NCI-H146 treated with DMSO at 0.1 percent for 48 hours (cell line): ENCODE results near the gene STX8.

Source experiments
- DNase-seq: peaks from one replicate; lab custom pipeline; 2025; ENCODE audit not compliant: unreplicated experiment; lab: John Stamatoyannopoulos, UW

STX8 gene

GRCh38 chr17:9215465-9215864, 360.2 kb downstream of the STX8 start:
- DNase-seq, result no peak

GRCh38 chr17:9213303-9213640, 362.3 kb downstream of the STX8 start:
- DNase-seq, result no peak

GRCh38 chr17:9212376-9213302, 363.0 kb downstream of the STX8 start:
- no peak for DNase-seq

GRCh38 chr17:9211133-9211765, 364.4 kb downstream of the STX8 start:
- peak; percentile 35 for DNase-seq

- no peak for DNase-seq
Observed at GRCh38 chr17:9209781-9210370, 365.7 kb downstream of the STX8 start.

GRCh38 chr17:9209347-9209746, 366.3 kb downstream of the STX8 start:
- no peak for DNase-seq

GRCh38 chr17:9208381-9209105, 367.1 kb downstream of the STX8 start:
- DNase-seq, result no peak

GRCh38 chr17:9206741-9207332, 368.8 kb downstream of the STX8 start:
- peak; percentile 10 for DNase-seq

GRCh38 chr17:9206410-9206703, 369.3 kb downstream of the STX8 start:
- no peak for DNase-seq

- DNase-seq, result no peak
Observed at GRCh38 chr17:9205520-9206409, 369.9 kb downstream of the STX8 start.

- no peak for DNase-seq
Observed at GRCh38 chr17:9204637-9205329, 370.8 kb downstream of the STX8 start.

- no peak for DNase-seq
Observed at GRCh38 chr17:9203771-9204425, 371.7 kb downstream of the STX8 start.

GRCh38 chr17:9202532-9202931, 373.1 kb downstream of the STX8 start:
- DNase-seq, result no peak

GRCh38 chr17:9200699-9201359, 374.8 kb downstream of the STX8 start:
- DNase-seq, result no peak
